Activated B cell treated with CpG ODN at 0.5 μM for 24 hours (primary cell): ENCODE measurements around the gene MITD1. TPM values are rescaled to one million over a fixed set of nuclear protein-coding genes. Genes with fewer than 3 reads are reported as not detected.

Experiments used
- ATAC-seq: fragments of 200-7000 bp; cut with Tn5 transposase; one replicate; pipeline ENCODE4 v1.10.0; 2021; ENCODE audit warnings: low read depth, mild to moderate bottlenecking, moderate library complexity
- CTCF ChIA-PET: fragments of 350-600 bp; sonication (Branson Sonifier 250); formaldehyde crosslinking; loops from one replicate; lab custom pipeline; 2021; ENCODE audit warnings: antibody characterized with exemption; lab: Charles Lee
- POLR2A ChIA-PET: fragments of 350-600 bp; sonication (Branson Sonifier 250); formaldehyde crosslinking; loops from one replicate; lab custom pipeline; 2021; ENCODE audit warnings: antibody characterized with exemption; lab: Charles Lee
- DNase-seq: peaks from one replicate; pipeline ENCODE4 v3.0.0; 2022
- H3K27ac Mint-ChIP-seq: one replicate; pipeline ENCODE4 v1.8.0; 2020; ENCODE audit warnings: mixed read lengths
- H3K27me3 Mint-ChIP-seq: one replicate; pipeline ENCODE4 v1.8.0; 2021; ENCODE audit warnings: mixed read lengths
- H3K36me3 Mint-ChIP-seq: one replicate; pipeline ENCODE4 v1.8.0; 2021; ENCODE audit warnings: low read depth, mixed read lengths
- H3K4me1 Mint-ChIP-seq: one replicate; pipeline ENCODE4 v1.8.0; 2021; ENCODE audit warnings: mixed read lengths
- H3K4me3 Mint-ChIP-seq: one replicate; pipeline ENCODE4 v1.8.0; 2020; ENCODE audit warnings: mild to moderate bottlenecking, mixed read lengths
- H3K9me3 Mint-ChIP-seq: one replicate; pipeline ENCODE4 v1.8.0; 2020; ENCODE audit warnings: mixed read lengths
- CTCF ChIP-seq: fragments of 200-600 bp; IDR thresholded peaks from one replicate; pipeline ENCODE4 v1.8.0; 2022; ENCODE audit warnings: antibody characterized with exemption, mild to moderate bottlenecking
- intact Hi-C: fragments of 100-400 bp; cut with micrococcal nuclease; formaldehyde crosslinking; loops from one replicate; pipeline ENCODE4 v1.15.1; 2024
- total RNA-seq: library from RNA; stranded (reverse); gene quantifications from 2 replicates; pipeline ENCODE4 v1.2.3, GENCODE V29; 2022

MITD1 gene
- total RNA-seq, 1 donor from 2014 or later, result 59.8 TPM

GRCh38 chr2:99188357-99188756 lies 7.5 kb upstream of the MITD1 start:
- TF ChIP-seq CTCF, result no peak
- H3K27ac Mint-ChIP-seq, result no peak overlapping the region
- ATAC-seq (no peak), DNase-seq (no peak)
- ChIA-PET POLR2A (no interaction called here), CTCF (no interaction called here)
- H3K9me3 Mint-ChIP-seq, result no peaks in the 10 kb centered on the region
- peaks cover 13% of the 10 kb centered on the region for H3K4me1 Mint-ChIP-seq
- no peaks in the 10 kb centered on the region for H3K27me3 Mint-ChIP-seq
- H3K36me3 Mint-ChIP-seq, result peaks cover 57% of the 10 kb centered on the region
- intact Hi-C loops, result no loop called here
- no peak overlapping the region for H3K4me3 Mint-ChIP-seq

- ChIA-PET POLR2A (no interaction called here), CTCF (no interaction called here)
- no peak for ATAC-seq
- Mint-ChIP-seq H3K4me3 (no peak overlapping the region), H3K9me3 (no peaks in the 10 kb centered on the region), H3K4me1 (peaks cover 21% of the 10 kb centered on the region), H3K36me3 (peaks cover 45% of the 10 kb centered on the region), H3K27ac (no peak overlapping the region), H3K27me3 (no peaks in the 10 kb centered on the region)
- DNase-seq, result no peak
- no peak for TF ChIP-seq CTCF
- intact Hi-C loops, result no loop called here
These were observed 6.2 kb upstream of the MITD1 start for GRCh38 chr2:99187011-99187410.

- CTCF ChIA-PET, result no interaction called here
These were observed 4.0 kb upstream of the MITD1 start for GRCh38 chr2:99184811-99185210.

GRCh38 chr2:99183025-99183424 lies 2.2 kb upstream of the MITD1 start:
- Mint-ChIP-seq H3K36me3 (peaks cover 33% of the 10 kb centered on the region), H3K9me3 (no peaks in the 10 kb centered on the region), H3K4me1 (peaks cover 52% of the 10 kb centered on the region), H3K27me3 (no peaks in the 10 kb centered on the region), H3K4me3 (no peak overlapping the region), H3K27ac (no peak overlapping the region)
- intact Hi-C loops, result loop anchor here (5.0 kb wide), 1 partner anchor 451 kb away; the partner anchor contains the start of gene MGAT4A
- DNase-seq (no peak), ATAC-seq (no peak)
- no peak for TF ChIP-seq CTCF
- POLR2A ChIA-PET, result interaction anchor here (4.0 kb wide), 1 partner anchor 28 kb away, joined by 46 read pairs; the partner anchor contains the start of genes LIPT1 and TSGA10
- CTCF ChIA-PET, result no interaction called here

More at GRCh38 chr2:99184811-99185210, 4.0 kb upstream of the MITD1 start:
- no peak for TF ChIP-seq CTCF
- no peaks in the 10 kb centered on the region for H3K9me3 Mint-ChIP-seq
- DNase-seq (no peak), ATAC-seq (no peak)
- H3K27ac Mint-ChIP-seq, result no peak overlapping the region
- POLR2A ChIA-PET, result interaction anchor here (0.6 to 1.1 kb wide), 3 partner anchors 11 to 152 kb away, joined by 3 read pairs; partner anchors contain the start of genes C2orf15 and EIF5B
- H3K27me3 Mint-ChIP-seq, result no peaks in the 10 kb centered on the region
- no peak overlapping the region for H3K4me3 Mint-ChIP-seq
- H3K36me3 Mint-ChIP-seq, result peaks cover 36% of the 10 kb centered on the region
- intact Hi-C loops, result loop anchor here (5.0 kb wide), 1 partner anchor 453 kb away; the partner anchor contains the start of gene MGAT4A
- H3K4me1 Mint-ChIP-seq, result peaks cover 38% of the 10 kb centered on the region

- H3K27me3 Mint-ChIP-seq, result no peaks in the 10 kb centered on the region
- ATAC-seq, result no peak
- H3K27ac Mint-ChIP-seq, result peak overlapping the region; percentile 95
- no peak for DNase-seq
- intact Hi-C loops, result loop anchor here (1.0 to 5.0 kb wide), 7 partner anchors 26 to 1821 kb away; partner anchors contain the start of genes C2orf15, COA5, MGAT4A and REV1
- peaks cover 33% of the 10 kb centered on the region for H3K36me3 Mint-ChIP-seq
- peaks cover 60% of the 10 kb centered on the region for H3K4me1 Mint-ChIP-seq
- peak overlapping the region; percentile 99 for H3K4me3 Mint-ChIP-seq
- CTCF ChIA-PET, result interaction anchor here (2.3 kb wide), 1 partner anchor 532 kb away, joined by 6 read pairs; no protein-coding TSS in a partner anchor
- H3K9me3 Mint-ChIP-seq, result no peaks in the 10 kb centered on the region
- TF ChIP-seq CTCF, result no peak
- POLR2A ChIA-PET, result interaction anchor here (0.7 to 4.0 kb wide), 5 partner anchors 8 to 619 kb away, joined by 5 to 46 read pairs (median 23); partner anchors contain the start of genes C2orf15, EIF5B, LIPT1 and TSGA10
These were observed 754 bp upstream of the MITD1 start for GRCh38 chr2:99181624-99182000.
